ENCODE results near the gene HDAC7. TPM values are rescaled to one million over a fixed set of nuclear protein-coding genes. Genes with fewer than 3 reads are reported as not detected.

Gene HDAC7
- total RNA-seq, 6 experiments from 2014 or later = 104 to 120 (median 108) TPM

- Mint-ChIP-seq H3K27me3 (ENCODE audit: insufficient read depth) (peaks cover 3% of the 10 kb centered on the region; the same call in 1 of the 2 replicates), H3K27ac (no peak overlapping the region), H3K4me1 (ENCODE audit: low read depth) (no peaks in the 10 kb centered on the region), H3K36me3 (ENCODE audit: low read depth) (peaks cover 17% of the 10 kb centered on the region), H3K9me3 (no peaks in the 10 kb centered on the region), H3K4me3 (no peak overlapping the region)
- no peak for DNase-seq
- no peak for TF ChIP-seq CTCF (IDR thresholded peaks at IDR 0.05)
Observed at GRCh38 chr12:47793015-47793681, 26.6 kb downstream of the HDAC7 start.

- no peak for TF ChIP-seq CTCF (IDR thresholded peaks at IDR 0.05)
- Mint-ChIP-seq H3K36me3 (ENCODE audit: low read depth) (peaks cover 17% of the 10 kb centered on the region), H3K4me1 (ENCODE audit: low read depth) (no peaks in the 10 kb centered on the region), H3K9me3 (no peaks in the 10 kb centered on the region), H3K27ac (no peak overlapping the region), H3K4me3 (no peak overlapping the region), H3K27me3 (ENCODE audit: insufficient read depth) (peaks cover 2% of the 10 kb centered on the region; the same call in 1 of the 2 replicates)
- no peak for DNase-seq
Observed at GRCh38 chr12:47791874-47792273, 27.8 kb downstream of the HDAC7 start.

GRCh38 chr12:47791351-47791746 lies 28.4 kb downstream of the HDAC7 start:
- peaks cover 2% of the 10 kb centered on the region; the same call in 1 of the 2 replicates for H3K27me3 Mint-ChIP-seq (ENCODE audit: insufficient read depth)
- H3K9me3 Mint-ChIP-seq = no peaks in the 10 kb centered on the region
- no peak for TF ChIP-seq CTCF (IDR thresholded peaks at IDR 0.05)
- peaks cover 17% of the 10 kb centered on the region for H3K36me3 Mint-ChIP-seq (ENCODE audit: low read depth)
- no peak for DNase-seq
- H3K4me3 Mint-ChIP-seq = no peak overlapping the region
- no peaks in the 10 kb centered on the region for H3K4me1 Mint-ChIP-seq (ENCODE audit: low read depth)
- no peak overlapping the region for H3K27ac Mint-ChIP-seq

- no peaks in the 10 kb centered on the region for H3K9me3 Mint-ChIP-seq
- H3K36me3 Mint-ChIP-seq (ENCODE audit: low read depth) = peaks cover 17% of the 10 kb centered on the region
- DNase-seq = no peak
- no peak overlapping the region for H3K4me3 Mint-ChIP-seq
- H3K27me3 Mint-ChIP-seq (ENCODE audit: insufficient read depth) = peaks cover 2% of the 10 kb centered on the region
- no peak overlapping the region for H3K27ac Mint-ChIP-seq
- TF ChIP-seq CTCF (IDR thresholded peaks at IDR 0.05) = no peak
- no peaks in the 10 kb centered on the region for H3K4me1 Mint-ChIP-seq (ENCODE audit: low read depth)
Observed at GRCh38 chr12:47790676-47791350, 28.9 kb downstream of the HDAC7 start.

- TF ChIP-seq CTCF (IDR thresholded peaks at IDR 0.05) = no peak
- Mint-ChIP-seq H3K27me3 (ENCODE audit: insufficient read depth) (peaks cover 2% of the 10 kb centered on the region), H3K36me3 (ENCODE audit: low read depth) (peaks cover 22% of the 10 kb centered on the region), H3K4me3 (no peak overlapping the region), H3K27ac (no peak overlapping the region), H3K4me1 (ENCODE audit: low read depth) (no peaks in the 10 kb centered on the region), H3K9me3 (no peaks in the 10 kb centered on the region)
- no peak for DNase-seq
Observed at GRCh38 chr12:47789712-47790489, 29.8 kb downstream of the HDAC7 start.

Measured in HFFc6 (cell line).